Heart right ventricle (tissue), 12 donors: ENCODE data around the gene TEX44. TPM values are rescaled to one million over a fixed set of nuclear protein-coding genes. Genes with fewer than 3 reads are reported as not detected.

Source experiments
- polyA plus RNA-seq, 2 donors: library from polyadenylated mRNA; stranded (reverse); fragments of 200-250 nt; gene quantifications; one replicate each; pipeline ENCODE4 v1.2.3, GENCODE V29; 2013
- total RNA-seq, 10 donors: library from RNA; stranded (reverse); fragmentation: NEBNext Ultra II Directional in 3 of 10; extraction: Animal tissue kit (Norgen Biotek cat#: 25700) in 3 of 10; gene quantifications; one replicate each; pipeline versions ENCODE4 v1.2.1 to v1.2.4, GENCODE V29; 2021 to 2023
- donor health status: ischemic (EF 13 %, LVEDD 7.1; RV severe dilation, severe dysfunction).
- donor health status: healthy with polysubstance abuse.
- donor health status: DM: no; HTN: yes; CAD: no.
- donor health status: DM: no; HTN: no; CAD: no.
- donor health status: ischemic (EF 25% LVEDD 6.9; RV normal size, moderate dysfunction).
- donor health status: ischemic (EF 25% LVEDD 5.7; RV mildly dilated, moderate dysfunction).
- donor health status: healthy.
- donor health status: nonischemic (EF 11% LVEDD 7.7; RV severe dilation, severe dysfunction).
- donor health status: DM: yes; HTN: yes; CAD: no.
- donor health status: PGD.
- donor health status: ischemic (EF 29% LVEDD 5.4; RV normal size, mild dysfunction).
- donor health status: nonischemic (EF 23%, LVEDD 6.1; RV moderate dilation, normal function).

The TEX44 gene
- total and polyA plus RNA-seq, 12 donors: not detected

Other genes with a start within 250 kb of the TEX44 start
- gene B3GNT7, start 197.2 kb upstream of the TEX44 start, total RNA-seq: 10 to 100 TPM in 3 of 10 donors, 1 to 10 TPM in 6, under 1 TPM in 1; 0.94 to 61.7 (median 2.7) TPM
- 1 to 10 TPM in 1 of 2 donors, under 1 TPM in 1; 0.72 to 1.8 TPM for gene B3GNT7, start 197.2 kb upstream of the TEX44 start, polyA plus RNA-seq
- 100 to 1,000 TPM; 237 to 363 (median 308) TPM for gene NCL, start 128.4 kb upstream of the TEX44 start, total RNA-seq
- 100 to 1,000 TPM; 127 to 171 TPM for gene NCL, start 128.4 kb upstream of the TEX44 start, polyA plus RNA-seq
- under 1 TPM in 9 of 10 donors, not detected in 1; 0.21 to 0.82 (median 0.35) TPM for gene NMUR1, start 62.4 kb upstream of the TEX44 start, total RNA-seq
- under 1 TPM; 0.10 to 0.37 TPM for gene NMUR1, start 62.4 kb upstream of the TEX44 start, polyA plus RNA-seq
- 100 to 1,000 TPM; 133 to 348 (median 164) TPM for gene PTMA, start 115.7 kb downstream of the TEX44 start, total RNA-seq
- 100 to 1,000 TPM; 567 to 626 TPM for gene PTMA, start 115.7 kb downstream of the TEX44 start, polyA plus RNA-seq
- gene PDE6D, start 188.4 kb downstream of the TEX44 start, total RNA-seq: 10 to 100 TPM; 11.4 to 23.3 (median 18.4) TPM
- 10 to 100 TPM; 14.8 to 31.2 TPM for gene PDE6D, start 188.4 kb downstream of the TEX44 start, polyA plus RNA-seq
- gene COPS7B, start 193.6 kb downstream of the TEX44 start, total RNA-seq: 10 to 100 TPM; 17.1 to 25.3 (median 19.8) TPM
- 10 to 100 TPM; 15.9 to 16.8 TPM for gene COPS7B, start 193.6 kb downstream of the TEX44 start, polyA plus RNA-seq